Karpas-422 (cell line): Measurements from ENCODE around the gene FCRL6. TPM values are rescaled to one million over a fixed set of nuclear protein-coding genes. Genes with fewer than 3 reads are reported as not detected.

ENCODE experiments used
- DNase-seq: peaks from one replicate; pipeline ENCODE4 v3.0.0-alpha.2; 2015
- H2AFZ ChIP-seq: fragments of 200-600 bp; sonication (generic); 2 replicates; pipeline ENCODE4 v1.6.1; 2014; ENCODE audit warnings: antibody characterized with exemption, low read length, mixed read lengths
- H3K27ac ChIP-seq: fragments of 200-600 bp; sonication (generic); 2 replicates; pipeline ENCODE4 v1.5.1; 2014; ENCODE audit warnings: mild to moderate bottlenecking, low read length, moderate library complexity
- H3K27me3 ChIP-seq: fragments of 200-600 bp; sonication (generic); 2 replicates; pipeline ENCODE4 v1.6.1; 2014; ENCODE audit warnings: low read length, mixed read lengths
- H3K36me3 ChIP-seq: fragments of 200-600 bp; sonication (generic); 2 replicates; pipeline ENCODE4 v1.6.1; 2014; ENCODE audit warnings: low read length, mixed read lengths; ENCODE audit not compliant: insufficient read depth
- H3K4me1 ChIP-seq: fragments of 200-600 bp; sonication (generic); 2 replicates; pipeline ENCODE4 v1.6.1; 2014; ENCODE audit warnings: mild to moderate bottlenecking, low read length, mixed read lengths
- H3K4me2 ChIP-seq: fragments of 200-600 bp; sonication (generic); 2 replicates; pipeline ENCODE4 v1.6.1; 2014; ENCODE audit warnings: low read length, low read depth, mild to moderate bottlenecking; ENCODE audit not compliant: poor library complexity, severe bottlenecking
- H3K4me3 ChIP-seq: fragments of 200-600 bp; sonication (generic); 2 replicates; pipeline ENCODE4 v1.5.1; 2014; ENCODE audit warnings: mild to moderate bottlenecking, antibody characterized with exemption, low read length, mixed read lengths
- H3K79me2 ChIP-seq: fragments of 200-600 bp; sonication (generic); 2 replicates; pipeline ENCODE4 v1.6.1; 2014; ENCODE audit warnings: mild to moderate bottlenecking, low read length, mixed read lengths
- H3K9ac ChIP-seq: fragments of 200-600 bp; sonication (generic); 2 replicates; pipeline ENCODE4 v1.6.0; 2014; ENCODE audit warnings: low read length
- H3K9me2 ChIP-seq: fragments of 200-600 bp; sonication (generic), shearing (Covaris generic); replicated peaks from 2 replicates; pipeline ENCODE4 v1.6.0; 2014; ENCODE audit warnings: mild to moderate bottlenecking, low read length, moderate library complexity; ENCODE audit not compliant: insufficient read depth
- H3K9me3 ChIP-seq: fragments of 300-700, 200-600 bp; sonication (generic); 2 replicates; pipeline ENCODE4 v1.6.1; 2014; ENCODE audit warnings: low read length, mixed read lengths
- H4K20me1 ChIP-seq: fragments of 200-600 bp; sonication (generic); 2 replicates; pipeline ENCODE4 v1.6.1; 2014; ENCODE audit warnings: mild to moderate bottlenecking, antibody characterized with exemption, low read length, low read depth; ENCODE audit not compliant: insufficient read depth
- total RNA-seq: library from RNA; depleted of rRNA; stranded (reverse); fragments of >200 nt; shearing (Covaris generic); gene quantifications from 2 replicates; pipeline ENCODE4 v1.2.3, GENCODE V29; 2014; ENCODE audit warnings: low replicate concordance

Gene FCRL6
- total RNA-seq, 1 experiment from 2014 or later: not detected

DNA sequence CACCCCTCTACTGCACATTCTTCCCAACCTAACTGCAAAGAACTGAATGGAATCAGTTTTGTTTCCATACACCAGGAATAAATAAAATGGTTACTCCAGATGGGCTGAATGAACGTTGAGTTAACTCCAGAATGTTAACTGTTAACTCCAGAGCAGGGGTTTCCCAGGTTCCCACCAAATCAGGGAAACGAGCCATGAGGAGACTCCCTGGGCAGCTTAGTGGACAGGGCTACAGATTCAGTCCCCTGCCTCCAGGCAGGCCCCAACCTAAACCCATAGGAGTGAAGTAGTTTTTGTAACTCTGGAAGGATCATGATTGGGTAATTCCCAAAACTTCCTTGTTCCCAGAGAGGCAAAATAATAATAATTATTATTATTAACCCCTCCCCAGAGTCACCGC, 46.2 kb downstream of the FCRL6 start:
- Histone ChIP-seq H3K4me2 (no peak overlapping the region), H3K4me3 (no peak overlapping the region), H4K20me1 (no peaks in the 10 kb centered on the region), H3K4me1 (no peaks in the 10 kb centered on the region), H2AFZ (no peak overlapping the region), H3K27ac (no peak overlapping the region), H3K36me3 (no peaks in the 10 kb centered on the region), H3K9me3 (no peaks in the 10 kb centered on the region), H3K27me3 (no peaks in the 10 kb centered on the region), H3K9ac (no peak overlapping the region), H3K79me2 (no peaks in the 10 kb centered on the region), H3K9me2 (no peaks in the 10 kb centered on the region)
- no peak for DNase-seq

DNA sequence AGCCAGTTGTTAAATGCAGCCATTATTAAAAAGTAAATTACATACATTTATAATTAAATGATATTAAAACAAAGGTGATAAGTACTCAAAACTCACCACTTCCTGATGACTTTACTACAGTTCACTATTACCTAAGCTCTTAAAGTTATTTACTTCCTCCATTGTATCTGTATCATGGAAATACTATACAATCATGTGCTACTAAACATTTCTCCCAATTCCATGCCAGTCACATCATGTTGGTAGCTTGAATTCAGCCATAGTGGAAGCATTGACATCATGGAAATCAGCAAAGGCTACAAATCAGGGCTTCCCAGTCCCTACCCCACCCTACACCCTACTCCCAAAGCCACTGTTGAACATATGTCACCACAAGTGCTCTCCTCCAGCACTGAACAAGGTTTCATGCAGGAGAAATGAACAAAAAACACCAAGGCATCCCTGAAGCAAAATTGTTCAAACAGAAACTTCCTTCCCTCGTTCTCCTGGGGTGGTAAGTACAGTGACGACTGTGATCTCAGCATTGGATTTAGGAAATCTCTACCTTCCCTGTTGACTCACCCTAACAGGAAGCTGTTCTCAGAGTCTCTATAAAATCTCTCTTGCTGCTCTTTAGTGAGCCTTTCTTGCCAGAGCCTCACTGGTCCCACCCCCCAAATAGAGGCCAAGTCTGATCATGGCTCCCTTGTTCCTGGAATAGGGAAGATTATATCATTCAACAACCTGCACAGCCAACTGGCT, 47.6 kb downstream of the FCRL6 start:
- Histone ChIP-seq H3K36me3 (no peaks in the 10 kb centered on the region), H4K20me1 (no peaks in the 10 kb centered on the region), H3K27ac (no peak overlapping the region), H3K4me2 (no peak overlapping the region), H3K79me2 (no peaks in the 10 kb centered on the region), H3K9me3 (no peaks in the 10 kb centered on the region), H3K9ac (no peak overlapping the region), H3K9me2 (no peaks in the 10 kb centered on the region), H2AFZ (no peak overlapping the region), H3K27me3 (no peaks in the 10 kb centered on the region), H3K4me1 (no peaks in the 10 kb centered on the region), H3K4me3 (no peak overlapping the region)
- DNase-seq: no peak

DNA sequence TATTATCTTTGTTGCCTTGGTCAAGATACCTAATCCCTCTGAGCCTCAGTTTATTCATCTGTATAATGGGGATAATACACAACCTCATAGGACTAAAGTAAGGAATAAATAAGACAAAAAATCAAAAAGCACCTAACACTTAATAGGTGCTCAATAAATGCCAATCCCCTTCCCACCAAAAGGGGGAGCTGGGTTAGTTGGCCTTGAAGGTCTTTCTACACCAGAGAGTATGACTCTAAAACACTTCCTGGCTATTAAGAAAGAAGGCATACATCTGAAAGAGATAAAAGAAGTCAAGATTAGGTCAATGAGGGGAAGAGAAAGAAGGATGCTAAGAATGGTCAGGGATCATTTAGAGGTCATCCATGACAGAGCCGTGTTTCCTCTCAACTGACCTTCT, 49.2 kb downstream of the FCRL6 start:
- no peaks in the 10 kb centered on the region for H3K27me3 ChIP-seq
- no peaks in the 10 kb centered on the region for H3K9me3 ChIP-seq
- no peak overlapping the region for H3K4me2 ChIP-seq
- no peak overlapping the region for H3K9ac ChIP-seq
- no peaks in the 10 kb centered on the region for H3K4me1 ChIP-seq
- no peak overlapping the region for H2AFZ ChIP-seq
- no peaks in the 10 kb centered on the region for H4K20me1 ChIP-seq
- H3K27ac ChIP-seq: no peak overlapping the region
- DNase-seq: peak; percentile 67
- no peaks in the 10 kb centered on the region for H3K36me3 ChIP-seq
- no peaks in the 10 kb centered on the region for H3K79me2 ChIP-seq
- no peak overlapping the region for H3K4me3 ChIP-seq
- H3K9me2 ChIP-seq: no peaks in the 10 kb centered on the region

DNA sequence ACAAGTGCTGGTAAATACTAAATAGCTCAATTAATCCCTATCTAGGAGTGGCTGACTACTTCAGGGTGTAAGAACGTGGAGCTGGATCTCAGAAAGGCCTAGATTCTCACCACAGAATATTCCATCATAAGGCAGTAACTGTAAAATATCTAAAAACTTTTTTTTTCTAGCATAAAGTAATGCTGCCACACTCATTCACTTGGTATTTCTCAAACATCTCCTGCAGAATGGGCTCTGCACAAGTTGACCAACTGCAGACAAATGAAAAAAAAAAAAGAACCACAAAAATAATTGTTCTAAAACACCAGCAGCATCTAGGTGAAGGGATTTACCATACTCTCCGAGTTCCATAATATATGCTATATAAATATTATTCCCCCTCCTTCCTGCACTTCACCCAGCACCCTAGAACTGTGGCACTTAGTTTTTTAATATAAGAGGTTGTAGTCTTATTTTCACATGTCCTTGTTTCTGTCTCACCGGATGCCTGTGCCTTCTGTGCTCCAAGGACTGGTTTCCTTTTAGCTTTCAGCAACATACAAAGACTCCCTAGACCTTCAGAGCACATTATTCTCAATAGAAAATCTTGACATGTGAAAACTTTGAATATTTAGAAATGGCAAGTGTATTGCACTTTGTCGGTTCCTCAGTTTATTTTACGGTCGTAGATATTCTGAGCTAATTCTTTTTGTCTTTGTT, 51.4 kb downstream of the FCRL6 start:
- H4K20me1 ChIP-seq: no peaks in the 10 kb centered on the region
- H3K4me1 ChIP-seq: no peaks in the 10 kb centered on the region
- H3K9ac ChIP-seq: no peak overlapping the region
- no peaks in the 10 kb centered on the region for H3K36me3 ChIP-seq
- no peak overlapping the region for H2AFZ ChIP-seq
- no peak overlapping the region for H3K4me2 ChIP-seq
- no peaks in the 10 kb centered on the region for H3K9me2 ChIP-seq
- H3K27ac ChIP-seq: no peak overlapping the region
- DNase-seq: no peak
- no peaks in the 10 kb centered on the region for H3K9me3 ChIP-seq
- H3K27me3 ChIP-seq: no peaks in the 10 kb centered on the region
- H3K79me2 ChIP-seq: no peaks in the 10 kb centered on the region
- H3K4me3 ChIP-seq: no peak overlapping the region

DNA sequence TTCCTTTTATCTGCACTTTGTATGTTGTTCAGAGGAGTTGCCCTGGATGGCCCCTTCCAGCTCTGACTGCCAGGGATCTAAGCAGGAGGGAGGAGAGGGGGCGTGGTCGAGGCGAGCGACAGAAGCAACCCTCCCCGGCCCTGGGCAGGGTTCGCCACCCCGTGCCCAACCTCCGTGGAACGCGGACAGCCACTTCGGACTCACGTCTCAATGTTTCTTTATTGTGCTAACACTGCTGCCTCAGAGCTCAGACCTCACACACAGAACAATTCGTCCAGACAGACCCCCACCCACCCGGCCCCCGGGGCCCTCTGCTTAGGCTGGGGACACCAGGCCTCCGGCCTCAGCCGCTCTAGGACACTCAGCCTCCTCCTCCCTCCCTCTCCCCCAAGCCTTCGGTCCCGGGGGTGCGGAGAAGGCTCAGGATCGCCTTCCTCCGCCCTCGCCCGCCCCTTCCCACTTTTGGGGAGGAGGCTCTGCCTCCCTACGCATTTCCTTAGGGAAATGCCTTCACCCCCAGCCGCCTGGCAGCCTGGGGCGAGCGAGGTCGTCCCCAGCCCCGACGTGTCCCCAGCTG, 52.0 kb downstream of the FCRL6 start:
- Histone ChIP-seq H3K9me3 (no peaks in the 10 kb centered on the region), H3K27ac (no peak overlapping the region)

DNA sequence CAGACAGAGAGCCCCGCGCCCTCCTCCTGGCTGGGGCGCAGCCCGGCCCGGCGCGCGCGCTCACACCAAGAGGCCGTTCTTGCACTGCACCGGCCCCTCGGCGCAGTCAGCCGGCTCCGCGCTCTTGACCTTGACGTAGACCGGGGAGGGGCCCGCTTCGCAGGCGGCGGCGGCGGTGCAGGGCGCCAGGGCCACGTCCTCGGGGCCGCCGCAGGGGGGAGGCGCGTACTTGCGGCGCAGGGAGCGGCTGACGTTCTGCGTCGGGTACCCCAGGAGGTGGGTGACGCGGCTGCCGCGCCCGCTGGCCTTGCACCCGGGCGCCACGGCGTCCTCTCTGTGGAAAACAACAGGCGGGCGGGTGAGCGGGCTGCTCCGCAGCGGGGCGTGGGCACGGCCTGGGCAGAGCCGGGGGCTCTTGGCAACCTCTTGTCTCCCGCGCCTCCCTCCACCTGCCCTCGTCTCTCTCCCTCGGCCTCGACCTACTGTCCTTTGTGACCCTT, 52.6 kb downstream of the FCRL6 start:
- no peaks in the 10 kb centered on the region for H3K36me3 ChIP-seq
- H2AFZ ChIP-seq: no peak overlapping the region
- no peaks in the 10 kb centered on the region for H3K9me2 ChIP-seq
- DNase-seq: no peak
- H3K4me2 ChIP-seq: no peak overlapping the region
- no peaks in the 10 kb centered on the region for H3K27me3 ChIP-seq
- no peak overlapping the region for H3K27ac ChIP-seq
- H4K20me1 ChIP-seq: no peaks in the 10 kb centered on the region
- H3K9me3 ChIP-seq: no peaks in the 10 kb centered on the region
- H3K79me2 ChIP-seq: no peaks in the 10 kb centered on the region
- no peaks in the 10 kb centered on the region for H3K4me1 ChIP-seq
- H3K9ac ChIP-seq: no peak overlapping the region
- H3K4me3 ChIP-seq: no peak overlapping the region

More for the DNA sequence above, 52.0 kb downstream of the FCRL6 start:
- no peaks in the 10 kb centered on the region for H4K20me1 ChIP-seq
- no peaks in the 10 kb centered on the region for H3K79me2 ChIP-seq
- H3K4me2 ChIP-seq: no peak overlapping the region
- no peaks in the 10 kb centered on the region for H3K4me1 ChIP-seq
- no peaks in the 10 kb centered on the region for H3K9me2 ChIP-seq
- no peaks in the 10 kb centered on the region for H3K36me3 ChIP-seq
- H3K9ac ChIP-seq: no peak overlapping the region
- no peaks in the 10 kb centered on the region for H3K27me3 ChIP-seq
- H2AFZ ChIP-seq: no peak overlapping the region
- H3K4me3 ChIP-seq: no peak overlapping the region
- DNase-seq: no peak

DNA sequence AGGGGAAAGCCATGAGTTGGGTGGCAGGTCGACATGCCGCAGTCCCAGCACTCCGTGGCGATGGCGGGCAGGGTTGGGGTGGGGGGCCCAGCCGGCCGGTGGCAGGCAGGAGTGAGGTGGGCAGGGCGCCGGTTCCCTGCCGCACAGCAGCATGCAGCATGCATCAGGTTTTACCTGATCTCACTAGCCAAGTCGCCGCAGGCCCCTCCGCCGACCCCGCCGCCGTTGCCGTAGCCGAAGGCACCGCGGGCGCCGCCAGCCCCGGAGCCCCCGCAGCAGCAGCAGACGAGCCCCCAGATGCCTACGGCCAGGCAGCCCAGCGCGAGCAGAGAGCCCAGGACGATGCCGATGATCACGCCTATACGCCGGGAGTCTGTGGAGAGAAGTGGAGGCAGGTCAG, 53.5 kb downstream of the FCRL6 start:
- H2AFZ ChIP-seq: no peak overlapping the region
- H3K79me2 ChIP-seq: no peaks in the 10 kb centered on the region
- no peak for DNase-seq
- H3K27me3 ChIP-seq: no peaks in the 10 kb centered on the region
- H3K9ac ChIP-seq: no peak overlapping the region
- no peaks in the 10 kb centered on the region for H3K36me3 ChIP-seq
- H3K4me2 ChIP-seq: no peak overlapping the region
- no peak overlapping the region for H3K4me3 ChIP-seq
- no peaks in the 10 kb centered on the region for H3K4me1 ChIP-seq
- H3K9me3 ChIP-seq: no peaks in the 10 kb centered on the region
- no peaks in the 10 kb centered on the region for H3K9me2 ChIP-seq
- H3K27ac ChIP-seq: no peak overlapping the region
- H4K20me1 ChIP-seq: no peaks in the 10 kb centered on the region

DNA sequence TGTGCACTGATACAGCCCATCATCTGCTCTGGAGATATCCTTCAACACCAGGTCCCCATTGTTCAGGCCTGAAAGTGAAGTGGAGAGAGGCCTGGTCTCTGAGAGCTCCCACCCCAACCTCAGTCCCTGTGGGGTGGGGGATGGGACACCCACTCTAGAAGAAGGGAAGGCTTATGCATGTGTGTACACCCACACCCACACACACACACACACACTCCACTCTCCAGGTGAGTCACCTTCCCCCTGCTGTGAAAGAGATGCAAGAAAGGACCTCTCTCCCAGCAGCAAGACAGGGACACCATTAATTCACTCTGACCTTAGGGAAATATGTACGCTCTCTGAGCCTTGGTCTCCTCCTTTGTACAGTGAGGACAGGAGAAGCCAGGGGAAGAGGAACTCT, 54.4 kb downstream of the FCRL6 start:
- H3K4me2 ChIP-seq: no peak overlapping the region
- DNase-seq: no peak

More for the DNA sequence above, 54.4 kb downstream of the FCRL6 start:
- H3K4me1 ChIP-seq: no peaks in the 10 kb centered on the region
- H3K27ac ChIP-seq: no peak overlapping the region
- no peaks in the 10 kb centered on the region for H3K36me3 ChIP-seq
- H3K9ac ChIP-seq: no peak overlapping the region
- H3K9me3 ChIP-seq: no peaks in the 10 kb centered on the region
- H3K4me3 ChIP-seq: no peak overlapping the region
- no peaks in the 10 kb centered on the region for H4K20me1 ChIP-seq
- no peaks in the 10 kb centered on the region for H3K9me2 ChIP-seq
- no peak overlapping the region for H2AFZ ChIP-seq
- no peaks in the 10 kb centered on the region for H3K79me2 ChIP-seq
- H3K27me3 ChIP-seq: no peaks in the 10 kb centered on the region
